CD4-positive, alpha-beta T cell treated with Interleukin-17A for 1 hour (primary cell): ENCODE data around the gene NSUN6.

Experiments
- DNase-seq: peaks from one replicate; pipeline ENCODE4 v3.0.0-alpha.2; 2020

Gene NSUN6, protein sequence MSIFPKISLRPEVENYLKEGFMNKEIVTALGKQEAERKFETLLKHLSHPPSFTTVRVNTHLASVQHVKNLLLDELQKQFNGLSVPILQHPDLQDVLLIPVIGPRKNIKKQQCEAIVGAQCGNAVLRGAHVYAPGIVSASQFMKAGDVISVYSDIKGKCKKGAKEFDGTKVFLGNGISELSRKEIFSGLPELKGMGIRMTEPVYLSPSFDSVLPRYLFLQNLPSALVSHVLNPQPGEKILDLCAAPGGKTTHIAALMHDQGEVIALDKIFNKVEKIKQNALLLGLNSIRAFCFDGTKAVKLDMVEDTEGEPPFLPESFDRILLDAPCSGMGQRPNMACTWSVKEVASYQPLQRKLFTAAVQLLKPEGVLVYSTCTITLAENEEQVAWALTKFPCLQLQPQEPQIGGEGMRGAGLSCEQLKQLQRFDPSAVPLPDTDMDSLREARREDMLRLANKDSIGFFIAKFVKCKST

DNA sequence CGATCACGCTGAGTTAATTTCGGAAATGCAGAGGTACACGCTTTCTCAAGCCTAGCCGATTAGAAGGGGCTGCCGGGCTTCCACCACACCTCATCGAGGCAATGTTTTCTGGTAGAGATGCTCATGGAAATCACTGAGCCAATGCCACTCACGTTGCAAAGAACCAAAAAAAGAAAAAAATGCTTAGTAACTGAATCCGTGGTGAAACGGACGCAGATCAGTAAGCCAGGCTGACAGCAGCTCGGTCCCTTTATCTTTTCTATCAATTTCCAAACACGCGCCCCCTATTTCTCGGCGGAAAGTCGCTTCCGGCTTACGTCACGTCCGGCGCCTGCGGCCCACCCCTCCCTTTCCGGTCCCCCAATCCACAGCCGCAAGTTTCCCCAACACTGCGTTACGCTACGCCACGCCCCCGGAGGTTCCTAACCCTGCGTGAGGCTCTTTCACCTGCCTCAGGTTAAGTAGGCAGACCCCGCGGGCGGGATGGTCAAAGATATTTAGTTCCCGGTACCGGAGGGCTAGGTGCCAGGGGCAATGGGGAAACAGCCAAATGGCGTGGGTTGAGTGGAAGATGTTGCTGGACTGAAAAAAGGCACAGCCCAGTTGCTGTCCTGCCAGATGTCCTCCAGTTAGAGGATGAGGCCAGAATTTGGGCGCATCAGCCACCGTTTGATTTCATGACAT, at the start of gene NSUN6:
TSS of gene NSUN6 (minus strand) at position 264 of the 684 bp plus-strand sequence. CDS start 384 bp downstream, outside the sequence.
- peak; percentile 96 for DNase-seq

DNA sequence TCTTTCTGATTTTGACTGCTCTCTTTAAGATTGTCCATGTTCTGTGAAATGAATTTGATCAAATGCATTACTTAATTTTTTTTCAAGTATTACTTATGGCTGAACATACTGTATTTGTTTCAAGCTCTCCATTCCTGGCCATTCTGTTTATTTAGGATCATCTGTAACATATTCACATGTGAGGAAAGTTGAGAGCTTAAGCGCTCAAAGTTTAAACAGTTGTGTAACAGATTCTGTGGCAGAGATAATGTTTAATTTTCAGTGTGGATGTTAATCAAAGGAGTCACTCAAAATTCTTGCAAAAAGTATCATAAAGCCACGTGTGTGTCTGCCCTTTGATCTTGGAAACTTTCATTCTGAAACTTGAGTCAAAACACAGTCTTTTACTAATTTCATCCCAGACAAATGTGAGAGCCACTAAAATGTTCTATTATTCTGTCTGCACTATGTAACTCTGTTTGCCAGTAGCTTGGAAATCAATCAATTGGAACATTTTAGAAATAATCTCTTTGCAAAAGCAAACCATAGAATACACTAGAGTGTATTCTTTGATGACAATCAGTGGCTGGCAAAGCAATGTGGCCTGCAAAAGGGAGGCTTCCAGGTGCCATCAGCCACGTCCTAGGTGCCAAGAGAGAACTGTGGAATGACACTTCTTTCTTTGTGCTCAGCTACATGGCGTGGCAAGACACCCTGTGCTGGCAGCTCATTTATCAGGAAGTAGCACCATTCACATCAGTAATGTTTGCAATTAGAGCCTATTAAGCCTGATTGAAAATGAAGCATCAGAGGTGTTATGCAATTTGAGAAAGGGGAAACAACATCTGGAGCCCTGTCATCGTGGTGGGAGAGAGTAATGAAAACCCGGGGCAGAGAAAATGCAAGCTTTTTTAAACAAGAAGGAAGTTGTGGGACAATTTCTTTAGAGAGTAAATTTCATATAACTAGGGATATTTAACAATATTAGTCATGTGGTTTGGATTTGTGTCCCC, 48.8 kb upstream of the NSUN6 start:
- DNase-seq = no peak

DNA sequence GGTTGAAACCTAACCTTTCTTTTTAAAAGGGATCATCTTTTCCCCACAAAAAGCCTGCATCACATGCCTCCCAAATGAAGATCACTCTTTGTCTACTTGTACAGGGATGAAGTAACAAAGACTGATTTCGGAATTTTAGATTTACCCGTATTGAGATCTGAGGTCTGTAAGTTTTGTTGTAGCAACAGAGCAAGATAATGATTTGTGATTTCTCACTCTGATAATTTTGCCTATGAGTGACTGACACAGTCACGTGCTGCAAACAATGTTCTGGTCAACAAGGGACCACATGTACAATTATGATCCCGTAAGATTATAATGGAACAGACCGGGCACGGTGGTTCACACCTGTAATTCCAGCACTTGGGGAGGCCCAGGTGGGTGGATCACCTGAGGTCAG, 39.2 kb upstream of the NSUN6 start:
- DNase-seq = no peak

DNA sequence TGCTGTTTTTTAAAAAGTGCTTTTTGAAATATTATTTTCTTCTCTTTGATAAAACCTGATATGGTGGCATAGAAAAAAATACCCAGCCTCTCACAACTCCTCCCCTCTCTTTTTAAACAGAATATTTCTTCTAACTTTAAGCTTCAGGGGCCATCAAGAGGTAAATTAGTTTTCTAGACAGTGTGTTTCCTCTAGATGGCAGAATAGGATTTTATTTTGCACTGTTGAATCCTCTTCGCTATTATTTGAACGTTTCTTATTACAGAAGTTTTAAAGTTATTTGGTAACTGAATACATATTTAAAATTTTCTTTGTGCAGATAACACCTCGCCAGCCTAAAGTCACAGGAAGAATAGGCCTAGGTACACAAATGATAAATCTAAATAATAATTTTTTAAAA, 38.1 kb upstream of the NSUN6 start:
- no peak for DNase-seq

DNA sequence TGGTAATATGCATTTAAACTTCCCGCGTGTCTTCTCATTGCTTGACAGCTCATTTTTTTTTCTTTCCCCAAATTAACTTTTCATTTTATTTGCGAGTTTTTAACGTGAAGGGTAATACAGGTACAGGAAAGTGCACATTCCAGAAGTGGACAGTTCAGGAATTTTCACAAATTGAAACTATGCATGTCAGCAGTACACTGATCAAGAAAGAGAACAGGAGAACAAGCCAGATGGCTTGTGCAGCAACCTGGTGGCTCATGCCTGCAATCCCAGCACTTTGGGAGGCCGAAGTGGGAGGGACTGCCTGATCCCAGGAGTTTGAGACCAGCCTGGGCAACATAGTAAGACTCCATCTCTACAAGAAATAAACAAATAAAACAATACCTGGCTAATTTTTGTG, 36.3 kb upstream of the NSUN6 start:
- DNase-seq = no peak

DNA sequence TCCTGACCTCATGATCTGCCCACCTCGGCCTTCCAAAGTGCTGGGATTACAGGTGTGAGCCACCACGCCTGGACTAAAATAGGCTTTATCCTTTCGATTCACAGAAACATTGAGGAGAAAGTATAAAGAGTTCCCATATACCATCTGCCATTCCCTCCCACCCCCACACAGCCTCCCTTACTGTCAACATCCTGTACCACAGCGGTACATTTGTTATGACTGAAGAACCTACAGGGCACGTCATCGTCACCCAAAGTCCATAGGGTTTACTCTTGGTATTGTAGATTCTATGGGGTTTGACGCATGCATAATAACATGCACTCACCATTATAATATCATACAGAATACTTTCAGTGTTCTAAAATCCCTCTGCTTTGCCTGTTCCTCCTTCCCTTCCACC, 35.8 kb upstream of the NSUN6 start:
- DNase-seq = no peak

DNA sequence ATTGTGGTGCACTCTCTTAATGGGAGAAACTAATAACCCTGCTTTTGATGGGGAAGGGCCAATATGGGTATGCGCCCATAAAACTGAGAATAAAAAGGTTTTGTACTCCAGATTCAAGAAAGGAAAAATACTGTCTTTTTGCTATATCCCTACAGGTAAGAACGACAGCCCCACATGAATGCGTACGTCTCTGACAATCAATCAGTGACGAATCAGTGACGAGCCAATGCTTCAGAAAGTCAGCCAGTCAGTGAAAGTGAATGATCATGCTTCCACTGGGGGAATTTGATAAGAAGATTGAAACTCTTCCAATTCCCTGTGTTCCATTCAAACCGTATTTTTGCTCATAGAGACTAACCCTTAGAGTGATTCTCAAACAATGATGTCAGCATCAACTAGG, 34.2 kb upstream of the NSUN6 start:
- no peak for DNase-seq

DNA sequence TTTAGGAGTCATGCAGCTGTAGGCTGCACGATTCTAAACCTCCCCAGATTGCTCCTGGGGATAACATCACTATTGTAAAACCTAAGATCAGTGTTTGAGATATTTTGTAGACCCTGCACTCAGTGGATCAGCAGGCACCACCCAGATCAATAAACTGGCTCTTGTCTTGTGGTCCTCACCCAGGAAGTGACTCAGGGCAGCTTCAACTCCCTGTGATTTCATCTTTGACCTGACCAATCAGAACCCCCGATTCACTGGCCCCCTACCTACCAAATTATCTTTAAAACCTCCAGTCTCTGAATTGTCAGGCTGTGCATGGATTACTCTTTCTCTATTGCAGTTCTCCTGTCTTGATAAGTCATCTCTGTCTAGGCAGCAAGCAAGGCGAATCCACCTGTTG, 33.6 kb upstream of the NSUN6 start:
- DNase-seq = no peak

DNA sequence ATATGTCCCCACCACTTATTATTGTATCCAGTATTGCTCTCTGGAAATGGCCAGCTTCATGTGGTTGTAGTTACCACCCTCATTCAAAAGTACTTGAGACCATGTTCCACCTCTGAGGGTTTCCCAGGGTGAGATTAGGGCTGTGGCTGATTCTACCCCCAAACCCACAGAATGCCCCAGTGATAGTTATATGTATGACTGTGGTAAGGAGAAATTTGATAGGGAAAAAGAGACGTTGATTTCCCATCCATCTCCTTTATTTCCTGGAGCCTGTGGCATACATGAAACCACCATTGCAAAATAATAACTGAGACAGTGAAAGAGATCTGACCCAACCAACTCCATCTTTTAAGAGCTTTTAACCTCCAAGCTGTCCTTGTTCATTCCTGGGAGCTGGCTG, 33.0 kb upstream of the NSUN6 start:
- DNase-seq = no peak

DNA sequence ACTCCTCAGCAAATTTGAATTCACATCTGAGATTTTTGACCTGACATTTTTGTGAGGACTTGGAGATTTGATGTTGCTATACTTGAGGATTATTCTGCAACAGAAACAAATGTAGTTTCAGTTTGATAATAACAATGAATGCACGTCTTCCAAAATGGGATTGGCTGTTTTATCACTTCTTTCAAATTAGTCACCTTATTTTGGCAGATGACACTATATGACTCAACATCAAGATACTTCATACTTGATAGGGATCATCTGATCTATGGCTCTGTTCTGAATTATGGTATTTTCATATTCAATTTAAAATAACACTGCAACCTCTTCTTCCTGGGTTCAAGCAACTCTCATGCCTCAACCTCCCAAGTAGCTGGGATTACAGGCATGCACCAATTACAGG, 32.0 kb upstream of the NSUN6 start:
- no peak for DNase-seq

DNA sequence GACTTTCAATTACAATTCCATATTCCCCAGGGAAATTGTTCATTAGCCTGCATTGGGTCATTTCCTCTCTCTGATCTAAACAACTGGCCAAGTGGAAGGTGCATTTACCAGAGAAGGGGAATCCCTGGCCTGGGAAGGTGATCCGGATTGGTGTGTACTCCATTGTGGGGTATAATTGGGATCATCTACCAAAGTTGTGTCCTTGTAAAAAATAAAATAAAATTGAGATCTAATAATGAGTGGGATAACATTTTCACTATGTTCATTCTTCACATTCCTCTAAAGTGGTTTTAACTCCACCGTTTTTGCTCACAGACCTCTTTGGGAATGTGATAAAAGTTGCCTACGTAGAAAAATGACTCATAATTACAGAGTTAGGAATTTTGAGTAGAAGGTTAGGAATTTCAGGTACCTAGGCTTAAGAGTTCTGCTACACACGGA, 30.6 kb upstream of the NSUN6 start:
- no peak for DNase-seq

DNA sequence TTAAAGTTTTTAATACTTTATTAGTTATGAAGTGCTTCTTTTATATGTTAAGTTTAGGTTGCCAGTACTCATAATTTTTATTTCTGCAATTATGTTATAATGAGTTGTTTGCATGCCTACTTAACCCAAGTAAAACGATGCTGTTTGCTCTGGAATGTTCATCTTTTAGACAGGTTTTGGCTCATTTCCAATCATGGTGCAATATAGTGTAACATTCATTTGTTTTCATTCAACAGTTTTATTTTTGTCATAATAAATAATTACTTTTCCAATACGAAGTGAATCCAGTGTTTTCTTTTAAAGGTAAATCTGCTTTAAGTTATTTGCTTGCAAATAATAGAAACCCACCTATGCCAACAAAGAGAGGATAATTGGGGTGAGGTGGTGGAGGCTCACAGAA, 30.0 kb upstream of the NSUN6 start:
- DNase-seq = no peak

DNA sequence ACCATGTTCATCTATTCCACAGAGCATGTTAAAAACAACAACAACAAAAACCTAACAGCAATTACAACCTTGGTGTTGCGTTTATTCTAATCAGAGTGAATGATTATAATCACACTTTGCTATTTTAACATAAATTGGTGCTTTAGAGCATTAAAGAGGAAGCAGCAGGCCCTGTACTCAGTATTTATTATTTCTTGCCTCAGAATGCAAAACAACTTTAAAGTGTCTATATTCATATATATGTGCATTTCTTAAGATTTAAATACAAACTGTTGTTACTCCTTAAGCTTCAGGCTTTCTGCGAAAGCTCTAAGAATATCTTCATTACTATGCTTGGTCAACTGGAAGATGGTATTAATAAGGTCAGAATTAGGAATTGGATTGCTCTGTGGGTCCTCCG, 29.4 kb upstream of the NSUN6 start:
- DNase-seq = no peak

DNA sequence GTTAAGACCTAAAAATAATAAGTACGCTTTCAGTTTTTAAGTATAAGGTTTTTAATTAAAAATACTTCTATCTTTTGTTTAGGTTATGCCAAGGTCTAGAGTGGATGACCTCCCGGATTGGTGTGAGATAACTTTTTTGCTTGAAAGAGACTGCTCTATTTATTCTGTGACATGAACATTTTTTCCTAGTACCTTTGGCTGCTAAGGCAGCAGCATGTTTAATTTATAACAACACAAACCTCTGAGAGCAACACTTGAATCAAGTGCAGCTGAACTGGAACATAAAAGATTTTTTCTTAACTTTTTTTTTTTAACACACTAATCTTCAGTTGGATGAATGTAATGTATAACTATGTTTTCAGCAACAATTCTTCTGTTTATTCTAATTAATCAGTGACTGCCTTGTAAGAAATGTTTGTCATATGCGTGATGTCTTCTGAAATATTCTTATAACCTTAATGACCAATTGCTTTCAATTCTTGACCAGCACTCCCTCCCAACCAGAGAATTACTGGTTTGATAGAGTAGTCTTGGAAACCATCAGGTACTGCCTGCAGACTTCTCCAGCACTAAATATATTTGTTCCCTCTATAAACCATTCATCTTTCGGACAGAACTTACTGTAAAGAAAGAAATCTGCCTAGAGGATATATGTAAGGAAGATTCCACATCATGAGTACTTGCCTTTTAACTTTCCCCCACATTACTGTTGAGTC, 23.9 kb upstream of the NSUN6 start:
- DNase-seq = no peak

DNA sequence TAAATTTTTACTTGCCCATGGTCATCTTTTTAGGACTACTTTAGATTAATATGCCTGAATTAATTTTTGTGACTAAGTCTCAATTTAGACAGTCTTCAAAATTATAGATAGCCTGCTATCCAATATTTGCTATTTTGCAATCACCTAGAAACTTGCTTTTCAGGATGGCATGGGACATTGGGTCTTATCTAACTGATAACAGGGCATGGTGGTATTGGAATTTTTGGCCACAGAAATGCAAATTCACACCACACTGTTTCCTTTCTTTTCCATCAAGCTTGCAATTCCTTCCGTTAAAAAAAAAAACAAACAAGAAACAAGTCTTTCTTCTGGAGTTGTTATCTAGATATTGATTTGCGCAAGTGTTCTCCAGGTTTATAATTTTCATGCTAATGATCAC, 16.6 kb upstream of the NSUN6 start:
- no peak for DNase-seq

DNA sequence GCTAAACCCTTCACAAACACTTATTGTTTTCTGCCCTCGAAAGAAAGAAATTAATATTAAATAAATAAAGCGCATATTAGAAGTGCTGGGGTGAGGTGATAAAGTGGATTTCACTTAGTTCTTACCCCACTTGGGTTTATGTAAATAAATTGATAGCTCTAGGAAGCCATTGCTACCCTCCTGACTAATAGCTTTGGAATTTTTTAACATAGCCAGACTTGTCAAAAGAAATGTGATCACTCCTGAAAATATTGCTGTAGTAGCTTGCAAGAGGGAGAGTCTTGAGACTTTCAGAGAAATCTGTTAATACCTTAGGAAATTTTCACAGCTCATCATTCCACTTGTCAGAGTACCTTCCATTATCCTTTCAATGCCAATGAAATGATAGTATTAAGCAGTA, 15.4 kb upstream of the NSUN6 start:
- no peak for DNase-seq

DNA sequence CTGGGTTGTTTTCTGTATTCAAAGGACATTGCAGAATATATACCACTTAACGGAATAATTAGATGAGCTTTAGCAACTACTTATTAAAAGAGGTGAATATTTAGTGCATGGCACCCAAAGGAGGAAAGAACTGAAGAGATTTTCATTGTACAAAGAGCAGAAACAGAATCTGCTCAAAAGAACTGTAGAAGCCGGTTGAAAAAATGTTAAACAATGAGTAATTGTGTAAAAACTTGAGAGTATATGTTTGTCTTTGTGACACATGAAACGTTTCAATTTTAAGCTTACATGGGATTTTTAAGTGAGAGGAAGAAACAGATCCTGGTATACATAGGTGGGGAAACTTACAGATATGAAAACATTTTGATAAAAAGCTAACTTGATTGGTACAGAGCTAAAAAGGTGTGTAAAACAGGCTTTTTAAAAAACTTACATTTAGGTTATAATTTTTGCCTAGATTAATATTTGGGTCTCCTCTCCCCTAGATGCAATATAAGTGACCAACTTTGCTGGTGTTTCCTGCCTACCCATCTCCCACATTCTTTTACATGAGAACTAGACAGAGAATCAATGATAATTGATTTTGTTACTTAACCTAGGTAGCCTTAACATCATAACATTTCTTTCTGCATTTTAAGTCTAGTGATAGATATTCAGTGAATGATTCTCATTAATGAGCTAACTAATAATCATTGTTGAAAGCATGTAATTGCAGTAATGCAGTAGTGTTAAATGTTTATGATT, 14.6 kb upstream of the NSUN6 start:
- no peak for DNase-seq

DNA sequence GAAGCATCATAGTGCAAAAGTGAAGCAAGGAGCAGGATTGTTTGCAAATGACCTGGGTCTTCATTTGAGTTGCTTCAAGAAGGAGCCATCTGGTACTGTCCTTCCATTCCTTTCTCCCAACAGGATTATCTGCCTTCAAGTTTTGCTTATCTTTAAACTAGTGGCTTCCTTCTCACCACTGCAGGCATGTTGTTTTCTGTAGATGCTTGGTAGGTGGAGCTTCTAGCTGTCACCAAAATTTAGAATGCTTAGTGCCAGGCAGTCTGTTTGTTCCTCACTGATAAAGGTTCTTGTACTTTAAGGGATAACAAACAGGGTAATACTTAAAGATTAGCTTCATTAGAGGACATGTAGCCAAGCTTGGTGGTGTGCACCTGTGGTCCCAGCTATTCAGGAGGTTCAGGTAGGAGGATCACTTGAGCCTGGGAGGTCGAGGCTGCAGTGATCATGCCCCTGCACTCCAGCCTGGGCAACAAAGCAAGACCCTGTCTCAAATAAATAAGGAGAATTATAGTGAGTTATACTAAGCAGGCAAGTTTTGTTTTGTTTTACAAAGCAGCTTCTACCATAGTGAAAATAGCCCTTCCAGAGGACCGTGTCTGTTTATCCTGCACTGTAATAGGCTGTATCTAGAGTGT, 13.6 kb upstream of the NSUN6 start:
- no peak for DNase-seq

DNA sequence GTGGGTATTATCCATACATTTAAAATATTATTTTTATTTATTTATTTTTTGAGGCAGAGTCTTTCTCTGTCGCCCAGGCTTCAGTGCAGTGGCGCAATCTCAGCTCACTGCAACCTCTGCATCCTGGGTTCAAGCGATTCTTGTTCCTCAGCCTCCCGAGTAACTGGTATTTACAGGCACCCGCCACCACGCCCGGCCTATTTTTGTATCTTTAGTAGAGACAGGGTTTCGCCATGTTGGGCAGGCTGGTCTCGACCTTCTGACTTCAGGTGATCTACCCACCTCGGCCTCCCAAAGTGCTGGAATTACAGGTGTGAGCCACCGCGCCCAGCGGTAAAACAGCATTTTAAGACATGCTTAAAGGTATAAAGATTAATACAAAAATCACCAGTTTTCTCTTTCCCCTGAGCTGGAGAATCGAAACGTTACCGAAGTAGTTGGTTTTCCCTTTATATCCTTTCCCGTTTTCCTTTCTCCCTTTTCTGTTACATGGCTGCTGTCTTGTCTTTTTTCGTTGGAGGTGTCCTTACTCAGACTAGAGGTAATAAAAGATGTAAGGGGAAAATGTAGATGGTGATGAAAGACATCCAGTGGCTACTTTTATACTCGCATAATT, 9.5 kb upstream of the NSUN6 start:
- DNase-seq = no peak

DNA sequence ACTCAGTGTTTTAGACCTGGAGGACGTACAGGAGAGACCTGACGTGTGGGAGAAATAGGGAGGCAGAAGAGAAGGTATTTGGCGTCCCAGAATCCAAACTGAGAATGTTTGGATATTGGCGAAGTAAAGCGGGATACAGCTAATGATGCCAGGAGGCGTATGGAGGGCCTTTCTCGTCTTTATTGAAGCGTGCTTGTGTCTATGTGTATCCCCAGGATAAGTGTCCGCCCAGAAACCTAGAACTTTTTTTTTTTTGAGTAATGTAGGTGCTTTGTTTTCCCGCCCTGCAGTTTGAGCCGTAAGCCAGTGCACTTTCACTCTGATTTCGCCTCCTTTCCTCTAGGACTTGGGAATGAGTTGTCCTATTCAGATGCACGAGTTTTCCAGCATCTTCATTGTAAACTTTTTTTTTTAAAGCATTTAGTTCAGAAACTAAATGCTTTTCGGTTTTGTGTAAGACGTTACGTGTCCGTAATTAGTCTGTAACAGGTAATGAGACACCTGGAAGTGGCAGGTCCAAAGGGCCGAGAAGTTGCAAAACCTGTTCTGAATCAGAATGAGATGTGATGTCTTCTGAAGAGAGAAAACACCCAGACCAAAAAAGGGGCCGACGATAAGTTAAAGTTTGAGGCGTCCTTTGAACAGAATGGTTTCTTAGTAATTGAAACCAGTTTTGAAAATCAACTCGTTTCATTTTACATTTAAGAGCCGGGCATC, 8.6 kb upstream of the NSUN6 start:
- peak; percentile 40 for DNase-seq
